Activated CD4-positive, CD25-positive, alpha-beta regulatory T cell treated with anti-CD3 and anti-CD28 coated beads, Interleukin-2, amount 50 U/mL, for 24 hours (primary cell): ENCODE measurements around the gene OR8D1.

Experiments
- ATAC-seq, 2 donors: fragments of 150-1000 bp; cut with Tn5 transposase; one replicate each; pipeline ENCODE4 v1.10.0; 2021; ENCODE audit warnings: mild to moderate bottlenecking in 1 of 2, moderate library complexity in 1 of 2

The OR8D1 gene

DNA sequence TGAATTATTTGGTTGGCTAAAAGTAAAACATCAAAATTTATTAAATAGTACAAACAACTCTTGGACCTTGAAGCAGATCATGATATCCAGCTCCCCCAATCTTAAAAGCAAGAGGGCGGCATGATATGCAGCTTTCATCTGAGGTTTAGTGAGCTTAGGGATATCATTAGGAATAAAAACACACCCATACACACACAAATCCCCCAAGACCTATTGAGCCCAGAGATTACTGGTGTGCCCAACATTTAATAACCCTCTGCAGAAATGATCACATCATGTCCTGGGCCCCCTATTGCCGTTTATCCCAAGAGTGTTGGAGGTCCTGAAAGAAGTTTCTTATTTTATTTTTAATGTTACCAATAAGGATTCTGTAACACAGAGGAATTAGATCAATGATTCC, at the start of gene OR8D1:
TSS of gene OR8D1 (minus strand) at position 101 of the 400 bp plus-strand sequence. CDS start 3,183 bp downstream, outside the sequence.
- ATAC-seq = no peak

- no peak for ATAC-seq
These were observed 45.8 kb upstream of the OR8D1 start for GRCh38 chr11:124359566-124359965.

GRCh38 chr11:124346311-124346955, 32.7 kb upstream of the OR8D1 start:
- ATAC-seq = no peak

DNA sequence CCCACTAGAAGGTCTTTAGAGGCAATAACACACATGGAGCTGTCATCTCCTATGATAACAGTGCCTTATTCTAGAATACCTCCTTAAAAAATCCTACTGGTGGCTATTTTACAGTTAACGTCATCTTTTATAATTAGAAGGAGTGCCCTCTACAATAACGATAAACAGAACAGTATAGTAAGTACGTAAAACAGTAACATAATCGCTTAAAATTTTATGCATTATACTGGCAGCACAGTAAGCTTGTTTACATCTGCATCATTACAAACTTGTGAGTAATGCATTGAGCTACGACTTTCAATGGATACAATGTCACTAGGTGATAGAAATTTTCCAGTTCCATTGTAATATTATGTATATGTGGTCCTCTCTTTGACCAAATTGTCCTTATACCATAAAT, 30.6 kb upstream of the OR8D1 start:
- no peak for ATAC-seq

DNA sequence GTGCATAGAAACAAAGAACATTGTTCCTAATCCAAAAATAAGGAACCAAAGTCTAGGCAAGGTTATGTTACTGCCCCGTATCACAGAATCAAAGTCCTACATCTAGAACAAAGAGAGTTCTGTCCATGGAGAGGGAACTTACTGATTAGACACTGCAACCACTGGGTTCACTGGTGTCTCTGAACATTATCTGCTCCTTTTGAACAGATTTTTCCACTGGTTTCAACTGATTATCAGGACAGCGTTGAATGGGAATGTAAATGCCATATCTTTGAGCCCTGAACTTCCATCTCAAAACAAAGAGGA, 26.3 kb upstream of the OR8D1 start:
- no peak for ATAC-seq

GRCh38 chr11:124339396-124340141, 25.8 kb upstream of the OR8D1 start:
- no peak for ATAC-seq

DNA sequence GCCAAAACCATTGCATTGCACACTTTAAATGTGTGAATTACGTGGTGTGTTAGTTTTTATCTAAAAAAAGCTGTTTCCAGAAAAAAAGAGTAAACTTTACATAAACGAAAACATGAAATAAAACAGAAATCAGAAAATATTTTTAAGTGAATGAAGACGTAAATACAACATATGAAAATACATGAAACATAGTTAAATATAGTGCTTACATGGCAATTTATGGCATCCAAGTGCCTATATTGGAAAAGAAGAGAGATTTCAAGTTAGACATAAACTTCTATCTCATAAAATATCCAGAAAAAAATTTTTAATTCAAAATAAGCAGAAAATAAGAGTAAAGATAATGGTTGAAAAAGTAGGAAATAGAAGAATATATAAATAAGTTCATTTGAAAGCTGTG, 18.1 kb upstream of the OR8D1 start:
- no peak for ATAC-seq

DNA sequence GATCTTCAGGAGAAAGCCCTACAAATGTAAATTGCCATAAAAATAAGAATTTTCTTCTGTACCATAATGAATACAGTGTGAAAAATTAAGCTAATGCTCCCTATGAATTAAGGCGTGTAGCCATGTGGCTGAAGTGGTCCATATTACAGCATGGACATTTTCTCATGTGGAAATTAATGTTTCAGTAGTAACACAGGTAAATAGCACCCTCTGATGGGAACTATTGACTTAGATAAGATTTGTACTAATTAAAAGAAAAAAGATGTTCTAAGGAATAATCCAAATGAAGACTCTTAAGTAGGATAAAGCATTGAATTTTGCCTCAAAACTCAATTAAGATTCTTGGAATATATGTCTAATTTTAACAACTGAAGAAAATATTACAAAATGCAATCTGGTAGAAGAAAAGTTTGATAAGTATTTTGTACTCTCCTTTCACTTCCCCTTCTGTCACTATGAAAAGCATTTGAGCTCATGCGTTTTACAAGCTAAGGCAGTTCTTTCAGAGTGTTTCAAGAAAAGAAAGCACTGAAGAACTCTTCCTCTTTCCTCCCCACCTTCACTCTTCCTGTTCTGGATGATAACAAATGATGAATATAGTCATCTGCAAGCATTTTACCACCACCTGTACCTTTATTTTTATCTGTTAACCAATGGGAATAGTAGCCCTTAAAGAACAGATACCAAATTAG, 16.2 kb upstream of the OR8D1 start:
- ATAC-seq = no peak

- no peak for ATAC-seq
These were observed 14.0 kb upstream of the OR8D1 start for GRCh38 chr11:124327775-124328174.

DNA sequence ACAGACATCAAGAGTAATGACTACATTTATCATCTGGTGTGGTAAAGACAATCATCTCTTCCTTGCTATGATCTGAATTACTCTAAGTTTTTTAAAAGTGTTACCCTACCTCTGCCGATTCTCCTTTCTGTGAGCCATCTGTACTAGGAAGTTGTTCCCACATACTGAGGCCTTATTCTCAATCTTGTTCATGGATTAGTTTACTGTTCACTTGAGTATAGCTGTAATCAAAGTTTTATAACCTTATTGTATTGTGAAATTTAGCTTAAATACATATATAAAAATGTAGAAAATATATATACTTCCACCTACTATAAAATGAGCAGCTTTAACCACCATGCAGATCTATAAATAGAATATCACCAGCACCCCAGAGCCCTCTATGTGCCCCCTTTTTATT, 8.6 kb upstream of the OR8D1 start:
- no peak for ATAC-seq

- no peak for ATAC-seq
These were observed 6.3 kb upstream of the OR8D1 start, which contains the start of gene OR8D2 for GRCh38 chr11:124320097-124320496. OR8D2 (minus strand) TSS chr11:124320197; CDS start chr11:124320197, 0 bp downstream.

- peak in 1 of 2 donors; percentile 27 for ATAC-seq
These were observed 1.3 kb upstream of the OR8D1 start for GRCh38 chr11:124315052-124315451.

DNA sequence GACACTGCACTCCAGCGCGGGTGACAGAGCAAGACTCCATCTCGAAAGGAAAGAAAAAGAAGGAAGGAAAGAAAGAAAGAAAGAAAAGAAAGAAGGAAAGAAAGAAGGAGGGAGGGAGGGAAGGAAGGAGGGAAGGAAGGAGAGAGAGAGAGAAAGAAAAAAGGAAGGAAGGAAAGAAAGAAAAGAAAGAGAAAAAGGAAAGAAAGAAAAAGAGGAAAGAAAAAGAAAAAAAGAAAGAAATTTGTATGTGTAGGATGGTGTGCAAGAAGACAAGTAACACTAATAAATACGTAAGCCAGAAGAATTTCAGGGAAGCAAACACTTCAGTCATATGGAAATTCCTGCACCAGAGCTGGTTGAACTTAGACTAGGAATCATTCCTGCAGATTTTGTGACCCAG, 618 bp downstream of the OR8D1 start:
- no peak for ATAC-seq

DNA sequence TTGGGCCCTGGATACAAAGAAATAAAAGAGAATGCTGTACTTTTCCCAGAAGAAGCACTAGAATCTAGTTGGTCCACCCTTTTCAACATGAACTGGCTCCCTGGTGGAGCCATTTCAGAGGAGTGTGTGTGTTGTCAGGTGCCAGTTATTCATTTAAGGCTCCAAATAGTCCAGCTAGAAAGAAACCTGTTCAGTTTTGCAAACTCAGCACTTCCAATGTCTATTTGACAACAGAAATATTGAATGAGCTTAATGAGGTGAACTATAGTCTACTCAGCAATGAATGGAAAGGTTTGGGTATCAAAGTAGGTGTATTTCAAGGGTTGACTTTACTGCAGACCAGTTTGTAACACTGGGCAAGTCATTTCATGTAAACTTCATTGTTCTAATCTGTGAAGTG, 2.1 kb downstream of the OR8D1 start:
- no peak for ATAC-seq

- ATAC-seq = no peak
These were observed 2.5 kb downstream of the OR8D1 start for GRCh38 chr11:124311269-124311668.

- no peak for ATAC-seq
These were observed 3.0 kb downstream of the OR8D1 start for GRCh38 chr11:124310721-124311120.

- no peak for ATAC-seq
These were observed 6.7 kb downstream of the OR8D1 start for GRCh38 chr11:124307093-124307492.

GRCh38 chr11:124302347-124303125, 11.2 kb downstream of the OR8D1 start:
- no peak for ATAC-seq

- no peak for ATAC-seq
These were observed 12.2 kb downstream of the OR8D1 start for GRCh38 chr11:124301548-124301947.

- no peak for ATAC-seq
These were observed 15.8 kb downstream of the OR8D1 start for GRCh38 chr11:124297921-124298320.

GRCh38 chr11:124296016-124296415, 17.7 kb downstream of the OR8D1 start:
- no peak for ATAC-seq

DNA sequence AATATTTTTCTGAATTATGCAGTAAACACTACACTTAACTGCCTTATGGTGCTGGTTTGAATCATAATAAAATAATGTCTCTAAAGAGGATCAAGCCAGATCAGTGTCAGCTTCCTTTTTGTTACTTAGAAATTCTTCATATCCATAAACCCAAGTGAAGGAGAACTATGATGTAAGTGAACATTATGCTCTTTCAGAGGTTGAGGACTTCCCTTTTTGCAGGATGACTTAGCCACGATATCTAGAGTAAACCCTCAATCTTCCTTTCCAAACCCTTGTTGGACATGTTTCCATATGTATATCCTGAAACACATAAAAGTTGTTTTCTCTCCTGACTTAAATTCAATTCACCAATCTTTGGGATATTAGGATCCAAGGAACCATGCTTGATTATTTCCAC, 19.1 kb downstream of the OR8D1 start:
- no peak for ATAC-seq
